Kidney (tissue), 14 donors: ENCODE measurements around the gene HSF2BP. TPM values are rescaled to one million over a fixed set of nuclear protein-coding genes. Genes with fewer than 3 reads are reported as not detected.

Experiments used
- DNase-seq, 5 donors: peaks; one replicate each; pipeline ENCODE4 v3.0.0-alpha.2; 2013 to 2020
- FAIRE-seq: peaks from 2 replicates; lab custom pipeline; 2012; peaks lifted over from hg19 to GRCh38; lab: Jason Lieb, UNC
- H3K27ac ChIP-seq, 2 donors: one replicate each; pipeline ENCODE4 v1.7.0; 2013; ENCODE audit warnings: low read depth in 2 of 2, low read length in 2 of 2, inconsistent platforms in 1 of 2
- H3K27me3 ChIP-seq: one replicate; pipeline ENCODE4 v1.7.1; 2013; ENCODE audit warnings: low read length, inconsistent platforms; ENCODE audit not compliant: control insufficient read depth, insufficient read depth
- H3K36me3 ChIP-seq, 3 donors: one replicate each; pipeline versions ENCODE4 v1.7.0 to v1.7.1; 2013; ENCODE audit warnings: low read length in 3 of 3, control low read depth in 1 of 3, inconsistent platforms in 1 of 3; ENCODE audit not compliant: insufficient read depth in 3 of 3, control insufficient read depth in 2 of 3
- H3K4me1 ChIP-seq, 3 donors: one replicate each; pipeline versions ENCODE4 v1.7.0 to v1.7.1; 2013; ENCODE audit warnings: low read length in 3 of 3, inconsistent platforms in 1 of 3, low read depth in 1 of 3; ENCODE audit not compliant: control insufficient read depth in 2 of 3, insufficient read depth in 2 of 3
- H3K4me3 ChIP-seq, 3 donors: one replicate each; pipeline versions ENCODE4 v1.7.0 to v1.8.1; 2013; ENCODE audit warnings: low read length in 3 of 3, control low read depth in 1 of 3, inconsistent platforms in 1 of 3
- H3K9ac ChIP-seq, 3 donors: one replicate each; pipeline versions ENCODE4 v1.7.0 to v1.7.1; 2013; ENCODE audit warnings: low read length in 3 of 3, control low read depth in 1 of 3, inconsistent platforms in 1 of 3
- H3K9me3 ChIP-seq, 3 donors: one replicate each; pipeline versions ENCODE4 v1.7.0 to v1.7.1; 2013; ENCODE audit warnings: low read length in 3 of 3, control low read depth in 1 of 3, inconsistent platforms in 1 of 3; ENCODE audit not compliant: control insufficient read depth in 2 of 3, insufficient read depth in 1 of 3
- CTCF ChIP-seq: IDR thresholded peaks from 3 replicates; pipeline ENCODE4 v1.5.1; 2012; ENCODE audit warnings: mild to moderate bottlenecking, moderate library complexity, borderline replicate concordance; ENCODE audit not compliant: insufficient read depth; ENCODE audit errors: extremely low read depth
- intact Hi-C: fragments of 100-400 bp; cut with DNase I; formaldehyde crosslinking; loops from one replicate; pipeline ENCODE4 v1.11.1; 2022
- polyA plus RNA-seq: library from polyadenylated mRNA; stranded (reverse); fragments of 350-450 nt; fragmentation: Illumina TruSeq; extraction: RNeasy Lipid Tissue Mini Kit (QIAGEN cat#74804); gene quantifications from one replicate; pipeline ENCODE4 v1.2.3, GENCODE V29; 2014; ENCODE audit warnings: low read depth, low replicate concordance; ENCODE audit not compliant: insufficient read depth
- total RNA-seq: library from RNA; stranded (reverse); fragmentation: NEBNext Ultra II Directional; extraction: Animal tissue kit (Norgen Biotek cat#: 25700); gene quantifications from one replicate; pipeline ENCODE4 v1.2.1, GENCODE V29; 2021
- donor health status: control.
- donor health status: control.
- donor health status: control.
- donor health status: control.
- donor health status: control.
- donor health status: DM: yes; HTN: yes; CAD: no.
- donor health status: Normal renal cell carcinoma (clear cell type).

The HSF2BP gene
- total and polyA plus RNA-seq, 2 donors from 2014 or later = 0.19 to 0.60 TPM

DNA sequence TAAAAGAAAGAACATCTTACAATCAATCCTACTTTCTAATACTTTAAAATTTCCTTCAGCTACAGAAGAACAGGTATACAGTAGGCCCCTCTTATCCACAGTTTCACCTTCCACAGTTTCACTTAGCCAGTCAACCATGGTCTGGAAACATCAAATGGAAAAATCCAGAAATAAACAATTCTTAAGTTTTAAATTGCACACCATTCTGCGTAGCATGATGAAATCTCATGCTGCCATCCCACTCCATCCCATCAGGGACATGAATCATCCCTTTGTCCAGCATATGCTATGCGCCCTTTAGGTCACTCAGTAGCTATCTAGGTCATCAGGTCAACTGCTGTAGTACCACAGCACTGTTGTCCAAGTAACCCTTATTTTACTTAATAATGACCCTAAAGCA is 67.7 kb downstream of the HSF2BP start:
- DNase-seq = no peak
- Histone ChIP-seq H3K9ac (no peak overlapping the region), H3K4me3 (no peak overlapping the region), H3K36me3 (no peaks in the 10 kb centered on the region), H3K4me1 (peaks cover 0 to 6% (median 0%) of the 10 kb centered on the region in 3 donors), H3K27me3 (no peaks in the 10 kb centered on the region), H3K27ac (no peak overlapping the region), H3K9me3 (no peaks in the 10 kb centered on the region)
- intact Hi-C loops = no loop called here
- no peak for TF ChIP-seq CTCF
- FAIRE-seq = no peak

GRCh38 chr21:43590194-43590593 is 69.1 kb downstream of the HSF2BP start:
- peaks cover 4 to 19% (median 4%) of the 10 kb centered on the region in 3 donors for H3K4me1 ChIP-seq
- intact Hi-C loops = no loop called here
- no peak for TF ChIP-seq CTCF
- H3K9me3 ChIP-seq = no peaks in the 10 kb centered on the region
- no peaks in the 10 kb centered on the region for H3K27me3 ChIP-seq
- no peak overlapping the region for H3K4me3 ChIP-seq
- no peaks in the 10 kb centered on the region for H3K36me3 ChIP-seq
- no peak for DNase-seq
- H3K9ac ChIP-seq = no peak overlapping the region
- FAIRE-seq = no peak
- H3K27ac ChIP-seq = no peak overlapping the region

DNA sequence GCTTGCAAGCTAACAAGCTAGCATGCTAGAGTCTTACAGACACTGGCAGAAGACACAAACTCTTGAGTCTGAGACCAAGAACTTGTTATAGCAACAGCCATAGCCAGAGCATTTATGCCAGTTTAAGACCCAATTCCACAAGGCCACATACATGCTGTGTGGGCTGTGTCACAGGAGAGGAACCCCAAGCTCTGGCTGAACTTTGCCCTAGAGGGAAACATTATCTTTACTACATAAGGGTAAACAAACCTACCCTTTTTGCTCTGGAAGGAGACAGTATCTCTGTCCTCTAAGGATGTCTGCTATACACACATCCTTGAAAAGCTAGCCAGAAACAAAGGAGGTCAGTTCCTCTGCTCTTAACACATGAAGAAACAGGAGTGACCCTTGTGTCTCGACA is 70.3 kb downstream of the HSF2BP start:
- Histone ChIP-seq H3K9me3 (no peaks in the 10 kb centered on the region), H3K4me3 (no peak overlapping the region), H3K9ac (no peak overlapping the region), H3K27ac (no peak overlapping the region), H3K36me3 (no peaks in the 10 kb centered on the region), H3K27me3 (no peaks in the 10 kb centered on the region), H3K4me1 (peaks cover 4 to 20% (median 4%) of the 10 kb centered on the region in 3 donors)
- peak in 1 of 5 donors; percentile 41 for DNase-seq
- intact Hi-C loops = no loop called here
- no peak for FAIRE-seq
- TF ChIP-seq CTCF = no peak

DNA sequence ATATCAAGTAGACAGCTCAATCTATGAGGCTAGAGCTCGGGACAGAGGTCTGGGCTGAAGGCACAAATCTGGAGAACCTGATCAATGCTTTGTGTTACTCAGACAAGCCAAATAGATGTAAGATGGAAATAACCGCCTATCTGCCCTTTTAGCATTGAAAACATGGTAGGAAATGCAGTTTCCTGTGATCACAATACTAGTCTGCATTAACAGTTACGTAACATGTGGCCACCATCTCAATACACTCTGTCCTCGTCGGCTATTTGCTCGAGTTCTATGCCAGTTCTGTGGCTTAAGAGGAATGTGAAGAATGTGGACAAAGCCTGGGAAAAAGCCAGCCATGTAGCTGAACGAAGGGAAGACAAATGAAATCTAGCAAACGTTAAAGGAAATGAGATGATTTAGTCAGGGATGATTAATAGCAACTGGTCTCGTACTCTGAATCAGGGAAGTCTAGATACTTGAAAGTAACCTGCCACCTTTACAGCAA is 73.3 kb downstream of the HSF2BP start:
- peak overlapping the region; percentile 39 to 83 for H3K27ac ChIP-seq
- H3K27me3 ChIP-seq = no peaks in the 10 kb centered on the region
- no peaks in the 10 kb centered on the region for H3K9me3 ChIP-seq
- DNase-seq (peak in 3 of 5 donors; percentile 70 to 96 (median 91)), FAIRE-seq (peak; percentile 92)
- H3K9ac ChIP-seq = no peak overlapping the region
- no peaks in the 10 kb centered on the region for H3K36me3 ChIP-seq
- H3K4me3 ChIP-seq = peak overlapping the region in 2 of 3 donors; percentile 2 to 8
- H3K4me1 ChIP-seq = peaks cover 4 to 20% (median 4%) of the 10 kb centered on the region in 3 donors
- intact Hi-C loops = no loop called here
- no peak for TF ChIP-seq CTCF
